Glomerular visceral epithelial cell (primary cell): ENCODE measurements around the gene HMGXB3.

Experiments used
- DNase-seq: peaks from one replicate; pipeline ENCODE4 v3.0.0-alpha.2; 2016; ENCODE audit errors: extremely low spot score

HMGXB3 gene

DNA sequence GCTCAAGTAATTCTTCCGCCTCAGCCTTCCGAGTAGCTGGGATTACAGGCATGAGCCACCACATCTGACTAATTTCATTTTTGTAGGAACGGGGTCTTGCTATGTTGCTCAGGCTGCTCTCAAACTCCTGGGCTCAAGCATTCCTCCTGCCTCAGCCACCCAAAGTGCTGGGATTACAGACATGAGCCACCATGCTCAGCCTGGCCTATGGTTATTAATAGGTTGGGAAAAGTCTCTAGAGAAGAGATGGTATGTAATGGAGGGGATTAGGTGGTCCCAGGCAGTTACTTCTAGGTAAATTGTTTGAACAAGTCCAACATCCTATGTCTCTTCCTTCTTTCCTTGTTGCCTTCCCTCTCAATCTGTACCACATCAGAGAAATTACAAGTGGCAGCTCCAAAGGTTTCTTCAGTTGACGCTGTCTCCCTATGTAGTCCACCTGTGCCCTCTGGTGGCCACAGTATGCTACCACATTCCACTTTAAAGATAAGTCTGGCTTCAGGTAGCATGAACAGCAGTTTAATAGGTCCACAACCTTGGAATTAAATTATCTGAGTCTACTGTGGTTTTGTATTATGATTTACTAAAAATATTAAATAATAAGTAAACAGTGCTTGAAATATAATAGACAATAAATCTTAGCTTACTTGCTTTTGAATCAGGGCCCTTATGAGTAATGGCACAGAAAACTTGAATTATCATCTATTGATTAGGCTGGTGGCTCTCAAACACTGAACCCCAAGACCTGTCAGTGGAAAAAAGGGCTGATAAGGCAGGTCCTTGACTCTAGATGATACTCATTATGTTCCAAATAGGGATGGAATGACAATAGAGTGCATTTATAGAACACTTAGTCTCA, 9.8 kb upstream of the HMGXB3 start:
- peak; percentile 84 for DNase-seq

DNA sequence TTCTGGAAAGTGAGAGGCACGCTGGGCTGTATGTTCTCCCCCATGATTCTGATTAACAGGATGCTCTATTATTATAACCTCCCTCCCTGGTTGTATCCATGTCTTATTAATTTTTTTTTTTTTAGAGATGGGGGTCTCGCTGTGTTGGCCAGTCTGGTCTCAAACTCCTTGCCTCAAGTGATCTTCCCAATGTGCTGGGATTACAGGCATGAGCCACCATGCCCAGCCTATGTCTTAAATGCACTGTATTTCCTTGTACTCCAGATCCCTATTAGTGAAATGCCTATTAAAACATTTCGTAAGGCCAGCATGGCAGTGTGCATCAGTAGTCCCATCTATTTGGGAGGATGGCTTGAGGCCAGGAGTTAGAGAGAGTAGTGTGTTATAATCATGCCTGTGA, 7.1 kb upstream of the HMGXB3 start:
- no peak for DNase-seq

DNA sequence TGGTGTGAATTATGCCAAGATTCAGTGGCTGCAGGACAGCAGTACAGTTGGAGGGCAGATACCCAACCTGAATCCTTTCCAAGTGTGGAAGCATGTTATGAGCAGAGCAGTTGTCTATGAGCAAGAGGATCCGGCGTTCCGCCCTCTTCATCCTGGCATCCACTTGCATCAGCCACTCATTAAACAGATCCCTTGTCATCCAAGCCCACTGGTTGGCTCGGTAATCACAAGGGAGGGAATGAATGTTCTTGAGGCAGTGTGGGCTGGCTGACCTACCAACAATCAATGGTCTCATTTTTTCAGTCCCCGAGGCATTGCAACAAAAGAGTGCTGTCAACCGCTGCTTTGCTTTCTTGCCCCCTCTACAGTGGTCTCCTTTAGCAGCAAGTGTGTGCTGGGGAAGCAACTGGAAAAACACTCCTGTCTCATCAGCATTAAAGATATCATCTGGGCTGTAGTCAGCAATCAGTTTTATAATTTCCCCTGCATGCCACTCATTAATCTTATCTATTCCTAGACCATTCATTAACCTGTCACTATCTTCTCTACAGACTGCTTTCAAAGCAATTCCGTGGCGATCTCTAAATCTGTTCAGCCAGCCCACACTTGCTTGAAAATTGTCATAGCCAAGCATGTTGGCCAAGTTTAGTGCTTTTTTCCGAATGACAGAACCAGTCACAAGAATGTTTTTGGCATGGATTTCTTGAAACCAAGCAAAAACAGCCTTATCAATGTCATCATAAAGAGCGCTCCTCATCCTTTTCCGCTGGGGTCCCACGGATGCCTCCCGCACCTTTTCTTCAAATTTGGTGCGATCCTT, 4.9 kb upstream of the HMGXB3 start:
- no peak for DNase-seq

DNA sequence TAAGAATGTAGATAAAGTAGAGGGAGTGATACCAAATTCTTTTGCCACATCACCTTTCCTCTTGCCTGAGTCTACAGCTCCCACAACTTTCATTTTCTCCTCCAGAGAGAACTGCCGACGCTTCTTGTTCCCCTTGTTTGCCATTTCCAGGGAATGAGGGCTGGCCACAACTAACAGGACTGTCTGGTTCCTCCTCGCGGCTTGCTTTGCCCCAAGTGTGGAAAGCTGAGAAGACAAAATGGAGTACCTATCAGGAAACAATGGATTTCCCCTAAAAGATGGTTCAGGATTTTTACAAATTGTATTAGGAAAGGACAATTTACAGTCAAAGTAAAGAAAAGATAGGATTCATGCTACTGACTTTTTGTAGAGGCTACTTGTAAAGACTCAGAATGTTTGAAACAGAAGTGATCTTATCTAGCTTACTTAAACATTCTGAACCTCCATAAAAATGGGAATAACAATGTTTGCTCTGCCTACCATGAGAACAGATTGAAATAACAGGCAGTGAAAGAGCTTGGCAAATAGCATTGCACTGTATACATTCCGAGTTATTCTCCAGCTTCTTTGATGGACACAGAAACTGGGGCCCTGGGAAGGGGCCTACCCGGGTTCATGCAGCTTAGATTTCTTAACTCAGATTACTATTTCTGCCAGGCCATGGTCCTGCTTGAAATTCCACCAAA, 4.2 kb upstream of the HMGXB3 start:
- DNase-seq: no peak

DNA sequence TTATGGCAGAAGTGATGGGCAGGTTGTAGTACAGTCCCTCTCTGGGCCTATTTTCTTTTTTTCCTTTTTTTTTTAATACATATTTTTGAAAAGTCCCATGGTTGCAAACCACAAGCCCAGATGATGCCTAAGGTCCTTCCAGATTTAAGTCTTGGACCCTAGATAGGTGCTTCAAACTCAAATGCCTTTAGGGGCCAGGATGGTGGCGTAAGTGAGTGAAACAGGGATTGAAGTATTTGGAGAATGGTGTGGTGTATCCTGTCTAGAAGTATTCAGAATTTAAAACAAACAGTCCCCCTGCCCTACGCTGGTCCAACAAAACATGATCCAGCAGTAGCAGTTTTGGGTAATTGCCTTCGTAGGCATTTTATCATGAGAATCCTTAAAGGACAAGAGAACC, 2.3 kb upstream of the HMGXB3 start:
- no peak for DNase-seq

DNA sequence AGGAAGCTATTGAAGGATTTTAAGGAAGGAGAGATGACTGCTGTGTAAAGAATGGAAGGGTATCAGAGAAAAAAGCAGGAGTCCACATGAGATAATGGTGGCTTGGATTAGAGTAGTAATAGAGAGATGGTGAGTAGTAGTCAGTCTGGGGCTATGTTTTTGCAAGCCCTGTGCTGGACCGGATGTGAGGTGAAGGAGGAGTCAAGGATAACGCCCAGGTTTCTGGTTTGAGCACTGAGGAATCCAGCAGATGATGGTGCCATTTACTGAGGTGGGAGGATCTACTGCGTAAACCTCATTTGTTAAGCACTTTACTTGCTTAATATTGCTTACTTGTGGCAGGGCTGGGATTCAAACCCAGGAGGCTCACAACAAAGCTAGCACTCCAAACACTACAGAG, 1.2 kb upstream of the HMGXB3 start:
- DNase-seq: peak; percentile 12

DNA sequence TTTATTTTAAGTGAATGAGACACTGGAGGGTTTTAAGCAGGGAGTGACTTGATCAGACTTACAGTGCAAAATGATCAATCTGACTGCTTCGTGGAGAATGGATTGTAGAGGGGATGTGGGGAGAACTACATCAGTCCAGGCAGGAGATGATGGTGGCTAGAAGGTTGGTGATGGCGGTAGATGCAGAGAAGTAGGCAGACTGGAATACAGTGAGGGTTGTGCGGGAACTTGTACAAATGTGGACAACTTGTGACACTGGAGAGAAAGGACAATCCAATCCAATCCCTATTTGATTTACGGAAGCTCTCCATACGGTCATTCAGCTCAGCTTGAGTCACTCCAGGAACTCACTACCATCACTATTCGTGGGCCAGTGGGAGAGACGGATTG, 678 bp upstream of the HMGXB3 start:
- no peak for DNase-seq

DNA sequence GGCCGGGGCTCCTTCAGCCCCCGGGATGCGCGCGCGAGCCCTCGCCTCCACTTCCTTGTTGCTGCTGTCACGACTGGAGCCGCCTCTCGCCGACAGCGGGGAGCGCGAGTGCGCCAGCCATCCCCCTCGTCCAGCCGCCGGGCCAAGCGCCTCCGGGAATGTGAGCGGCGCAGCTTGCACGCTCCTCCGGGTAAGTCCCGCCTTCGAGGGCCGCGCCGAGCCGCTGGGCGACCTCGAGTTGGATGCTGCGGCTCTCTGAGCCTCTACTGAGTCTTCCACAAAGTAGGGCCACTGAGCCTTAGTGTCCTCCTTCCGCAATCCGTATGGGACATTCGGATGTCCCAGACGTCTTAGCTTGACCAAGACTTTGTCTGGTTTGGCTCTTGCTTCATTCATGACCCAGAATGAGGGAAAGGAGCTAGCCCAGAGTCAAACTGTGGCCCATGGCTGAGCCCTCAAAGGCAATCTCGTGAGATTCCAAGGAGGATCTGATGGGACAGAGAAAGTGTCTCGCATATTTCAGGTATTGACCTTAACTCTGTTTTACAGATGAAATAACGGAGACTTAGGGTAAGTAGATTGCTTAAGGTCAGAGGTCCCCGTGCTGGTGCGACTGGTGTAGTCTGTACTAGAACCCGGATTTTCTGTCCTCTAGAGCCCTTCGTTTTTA, 586 bp downstream of the HMGXB3 start:
- peak; percentile 40 for DNase-seq

DNA sequence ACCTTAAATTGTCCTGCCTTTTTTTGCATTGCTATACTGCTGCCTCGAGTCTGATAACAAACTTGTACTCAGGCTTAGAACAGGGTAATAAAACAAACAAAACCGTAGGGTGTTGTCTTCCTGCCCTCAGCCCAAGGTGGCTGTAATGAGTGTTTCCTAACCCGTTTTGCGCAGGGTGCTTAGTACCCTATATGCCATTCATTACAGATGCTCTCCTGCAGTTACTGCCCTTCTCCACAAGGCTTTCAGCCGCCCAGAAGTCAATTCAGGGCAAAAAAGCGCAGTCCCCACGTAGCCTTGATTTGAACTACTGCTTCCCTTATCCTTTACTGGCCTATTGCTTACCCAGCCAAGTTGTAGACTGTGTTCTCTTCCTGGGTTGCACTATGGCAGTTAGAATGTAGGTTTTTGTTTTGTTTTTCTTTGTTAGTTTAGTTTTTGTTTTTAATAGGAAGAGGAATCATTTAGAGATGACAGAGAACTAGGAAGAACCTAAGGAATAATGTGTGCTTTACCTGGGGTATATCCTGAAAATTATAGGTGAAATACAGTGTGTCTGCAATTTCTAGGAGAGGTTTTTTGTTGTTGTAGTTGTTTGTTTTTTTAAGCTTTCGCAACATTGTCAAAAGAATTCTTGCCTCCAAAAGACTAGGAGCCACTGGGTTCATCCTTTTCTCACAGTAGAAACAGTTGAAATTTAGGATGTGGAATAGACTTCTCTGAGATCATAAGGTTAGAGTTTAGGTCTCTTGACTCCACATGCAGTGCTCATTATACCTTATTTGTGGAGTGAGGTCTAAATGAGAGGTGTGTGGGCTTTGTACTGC, 1.3 kb downstream of the HMGXB3 start:
- DNase-seq: peak; percentile 78

DNA sequence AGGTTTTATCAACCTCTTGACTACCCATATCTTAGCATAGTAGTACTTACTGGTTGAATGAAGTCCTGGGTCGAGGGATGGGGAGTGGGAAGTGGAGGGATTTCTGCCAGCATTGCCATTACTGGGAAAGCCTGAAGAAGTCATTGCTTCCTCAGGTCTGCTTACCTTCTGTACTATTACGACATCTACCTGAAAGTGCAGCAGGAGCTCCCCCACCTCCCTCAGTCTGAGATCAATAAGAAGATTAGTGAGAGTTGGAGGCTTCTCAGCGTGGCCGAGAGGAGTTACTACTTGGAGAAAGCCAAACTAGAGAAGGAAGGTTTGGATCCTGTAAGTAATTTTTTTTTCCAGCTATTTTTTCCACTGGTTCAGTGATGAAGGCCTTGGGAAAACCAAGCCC, 5.8 kb downstream of the HMGXB3 start:
- no peak for DNase-seq

DNA sequence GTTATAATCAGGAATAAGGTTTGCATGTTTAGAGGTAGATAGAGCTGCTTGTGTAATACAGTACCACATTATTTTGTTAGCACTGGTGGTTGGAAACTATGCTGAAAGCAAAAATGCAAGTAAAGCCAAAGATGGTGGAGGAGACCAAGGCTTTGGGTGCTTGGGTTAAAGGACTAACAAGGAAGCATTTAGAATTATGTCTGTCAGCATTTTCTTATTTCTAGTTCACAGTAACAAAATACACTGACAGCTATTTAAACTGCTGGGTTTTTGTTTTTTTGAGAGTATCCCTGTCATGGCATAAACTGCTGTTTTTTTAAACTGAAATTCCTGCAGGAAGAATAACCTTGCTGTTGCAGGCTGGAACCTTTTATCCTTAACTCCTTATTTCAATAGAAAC, 6.5 kb downstream of the HMGXB3 start:
- no peak for DNase-seq

DNA sequence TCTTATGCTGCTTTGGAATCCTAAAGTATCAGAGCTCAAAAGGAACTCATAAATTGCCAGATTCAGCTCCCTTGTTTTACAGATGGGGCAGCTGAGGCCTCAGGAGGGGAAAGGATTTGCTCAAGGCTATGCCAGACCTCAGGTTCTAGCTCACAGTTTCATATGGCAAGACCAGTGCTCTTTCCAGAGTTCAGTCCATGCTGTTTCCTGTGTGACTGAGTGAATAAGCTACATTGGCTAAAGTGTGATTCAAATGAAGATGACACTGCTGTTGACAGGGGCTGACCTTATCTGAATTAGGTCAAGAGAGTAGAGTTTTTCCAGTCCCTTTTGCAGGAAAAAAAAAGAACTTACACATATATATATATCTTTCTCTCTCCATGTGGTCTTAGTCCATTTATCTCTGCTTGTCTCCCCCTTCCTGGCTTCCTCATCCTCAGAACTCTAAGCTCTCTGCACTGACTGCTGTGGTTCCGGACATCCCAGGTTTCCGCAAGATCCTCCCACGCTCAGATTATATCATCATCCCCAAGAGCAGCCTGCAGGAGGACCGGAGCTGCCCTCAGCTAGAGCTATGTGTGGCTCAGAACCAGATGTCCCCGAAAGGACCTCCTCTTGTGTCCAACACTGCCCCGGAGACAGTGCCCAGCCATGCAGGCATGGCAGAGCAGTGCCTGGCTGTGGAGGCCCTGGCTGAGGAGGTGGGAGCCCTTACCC, 9.3 kb downstream of the HMGXB3 start:
- DNase-seq: no peak

DNA sequence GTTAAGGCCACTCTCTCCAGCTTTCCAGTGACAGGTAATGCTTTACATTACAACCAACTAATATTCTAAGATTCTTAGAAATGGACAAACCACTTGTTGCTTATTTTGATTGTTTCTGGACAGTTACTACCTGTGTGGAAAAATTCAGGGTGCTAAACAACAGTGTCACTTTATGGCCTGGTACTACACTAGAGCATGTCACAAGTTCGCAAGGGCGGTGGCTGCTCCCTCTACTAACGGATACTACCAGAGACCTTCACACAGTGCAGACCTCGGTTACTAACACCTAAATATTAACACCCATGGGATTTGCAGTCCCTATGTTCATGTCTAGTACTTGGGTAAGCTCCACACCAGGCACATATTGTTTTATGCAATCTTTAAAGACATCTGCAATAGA, 13.4 kb downstream of the HMGXB3 start:
- DNase-seq: no peak

DNA sequence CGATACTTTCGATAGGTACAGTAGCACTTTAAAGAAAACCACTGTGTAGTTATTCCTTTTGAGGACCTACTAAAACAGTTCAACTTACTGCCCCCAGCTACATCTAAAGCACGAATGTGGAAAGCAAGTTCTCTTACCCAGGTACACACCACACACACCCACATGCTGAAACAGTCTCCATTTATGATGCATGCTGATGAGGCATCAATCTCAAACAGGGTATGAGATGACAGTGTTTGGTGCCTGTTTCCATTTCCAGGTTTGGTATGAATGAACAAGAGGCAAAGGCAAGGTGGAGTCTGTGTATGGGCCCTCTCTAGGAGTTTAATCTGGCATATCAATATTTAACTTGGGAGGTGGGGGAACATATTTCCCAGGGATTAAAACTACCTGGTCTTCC, 13.9 kb downstream of the HMGXB3 start:
- no peak for DNase-seq

DNA sequence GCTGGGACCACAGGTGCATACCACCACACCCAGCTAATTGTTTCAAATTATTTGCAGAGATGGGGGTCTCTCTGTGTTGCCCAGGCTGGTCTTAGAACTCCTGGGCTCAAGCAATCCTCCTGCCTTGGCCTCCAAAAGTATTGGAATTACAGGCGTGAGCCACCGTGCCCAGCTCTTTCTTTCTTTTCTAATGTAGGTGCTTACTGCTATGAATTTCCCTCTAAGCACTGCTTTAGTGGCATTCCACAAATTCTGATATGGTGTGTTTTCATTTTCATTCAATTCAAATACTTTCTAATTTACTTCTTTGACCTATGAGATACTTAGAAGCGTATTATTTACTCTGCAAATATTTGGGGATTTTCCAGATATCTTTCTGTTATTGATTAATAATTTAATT, 14.9 kb downstream of the HMGXB3 start:
- no peak for DNase-seq

DNA sequence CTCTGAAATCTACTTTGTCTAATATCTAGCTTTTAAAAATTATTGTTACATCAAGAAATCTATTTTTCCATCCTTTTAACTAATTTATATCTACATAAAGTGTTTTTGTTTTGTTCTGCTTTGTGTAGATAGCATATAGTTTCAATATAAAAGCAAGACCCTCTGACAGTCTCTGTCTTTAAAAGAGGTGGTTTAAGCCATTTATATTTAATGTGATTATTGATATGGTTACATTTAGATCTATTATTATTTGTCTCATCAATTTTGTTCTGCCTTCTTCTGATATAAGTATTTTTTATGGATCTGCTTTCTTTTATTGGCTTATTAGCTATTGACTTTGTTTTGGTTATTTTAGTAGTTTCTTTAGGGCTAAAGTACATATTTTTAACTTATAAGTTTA, 16.0 kb downstream of the HMGXB3 start:
- no peak for DNase-seq

DNA sequence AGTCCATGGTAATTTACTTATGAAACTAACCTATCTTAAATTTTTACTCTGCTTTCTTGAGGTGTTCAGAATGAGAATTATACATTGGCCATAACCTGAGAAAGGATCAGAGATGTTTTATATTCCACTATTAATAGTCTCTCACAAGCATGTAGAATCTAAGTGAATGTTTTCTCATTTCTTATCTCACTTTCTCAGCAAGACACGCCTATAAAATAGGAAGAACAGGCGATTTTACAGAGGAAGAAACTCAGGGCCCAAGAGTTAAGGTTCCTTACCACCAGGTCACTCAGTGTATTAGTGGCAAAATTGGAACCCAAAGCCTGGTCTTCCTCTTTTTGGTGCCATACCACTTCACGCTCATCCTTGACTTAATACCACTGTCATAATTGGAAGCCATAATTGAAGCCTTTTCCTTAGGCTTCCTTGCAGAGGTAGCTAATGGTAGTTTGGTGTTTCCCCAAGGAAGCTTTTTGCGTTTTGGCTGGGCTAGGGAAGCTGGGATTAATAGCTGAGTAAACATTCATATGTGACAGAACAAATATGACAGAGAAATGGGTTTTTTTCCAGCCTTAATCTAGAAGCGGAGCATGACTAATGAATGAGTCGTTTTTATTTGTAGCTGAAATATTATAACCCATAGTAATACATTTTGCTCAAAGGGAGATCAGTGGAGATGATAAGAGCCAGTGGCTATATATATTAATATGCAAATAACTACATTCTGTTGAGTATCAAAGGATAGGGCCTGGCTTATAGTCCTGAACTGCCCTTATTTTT, 16.9 kb downstream of the HMGXB3 start:
- no peak for DNase-seq

DNA sequence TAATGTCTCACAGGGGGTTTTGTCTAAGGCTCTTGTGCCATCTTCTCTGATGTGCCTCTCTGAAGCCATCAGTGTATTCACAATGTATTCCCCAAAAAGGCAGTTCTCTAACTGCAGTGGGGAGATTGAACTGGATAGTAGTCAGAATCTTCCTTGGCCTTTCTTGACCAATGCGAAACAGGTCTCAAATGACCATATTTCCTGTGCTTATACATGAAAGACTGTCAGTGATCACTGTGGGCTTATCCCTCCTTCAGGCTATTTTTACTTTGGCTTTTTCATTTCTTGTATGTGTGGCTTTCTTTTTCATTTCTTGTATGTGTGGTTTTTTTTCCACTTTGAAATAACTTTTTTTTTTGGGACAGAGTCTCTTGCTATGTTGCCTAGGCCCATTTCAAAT, 19.7 kb downstream of the HMGXB3 start:
- no peak for DNase-seq

DNA sequence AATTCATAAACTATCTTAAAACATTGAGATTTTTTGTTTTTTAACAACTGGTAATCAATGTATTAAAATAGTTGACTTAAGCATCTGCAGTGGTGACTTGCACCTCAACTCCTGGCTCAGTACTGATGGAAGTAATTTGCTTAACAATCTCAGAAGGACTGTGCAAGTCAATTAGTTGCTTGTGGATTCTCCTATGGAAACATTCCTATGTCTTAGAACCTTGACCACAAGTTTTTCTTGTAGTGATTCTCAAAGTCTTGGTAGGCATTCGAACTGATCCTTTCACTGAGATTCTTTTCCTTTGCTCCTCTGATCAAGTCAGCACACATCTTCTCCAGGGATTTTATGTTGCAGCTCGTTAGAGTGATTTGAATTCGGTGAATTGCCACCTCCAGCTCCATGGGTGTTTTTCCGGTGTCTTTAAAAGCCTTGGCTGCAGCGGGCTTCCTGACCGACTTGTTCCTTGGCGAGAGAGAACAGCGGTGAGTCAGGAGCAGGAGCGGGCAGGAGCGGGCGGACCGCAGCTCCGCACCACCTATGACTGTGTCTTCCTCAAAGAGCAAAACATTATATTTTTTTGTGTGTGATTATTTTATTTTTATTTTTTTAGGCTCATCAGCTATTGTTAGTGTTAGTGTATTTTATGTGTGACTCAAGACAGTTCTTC, 21.1 kb downstream of the HMGXB3 start:
- DNase-seq: peak; percentile 84
